Activated naive CD4-positive, alpha-beta T cell treated with anti-CD3 and anti-CD28 coated beads for 36 hours (primary cell): ENCODE results near the gene GLIS1. TPM values are rescaled to one million over a fixed set of nuclear protein-coding genes. Genes with fewer than 3 reads are reported as not detected.
A peak's percentile ranks its signal among the peaks of the same experiment; 100 is the strongest.
"Not testable (repeated sequence)": the region's sequence is repeated elsewhere in the genome, so short reads cannot be mapped to it uniquely, and the experiment has no call there.

Source experiments
- CTCF ChIA-PET: fragments of 350-600 bp; sonication (Branson Sonifier 250); formaldehyde crosslinking; loops from one replicate; lab custom pipeline; 2021; ENCODE audit warnings: antibody characterized with exemption; lab: Charles Lee
- DNase-seq: peaks from one replicate; pipeline ENCODE4 v3.0.0-alpha.2; 2020
- H3K27ac Mint-ChIP-seq: one replicate; pipeline ENCODE4 v1.8.0; 2021; ENCODE audit warnings: mild to moderate bottlenecking, mixed read lengths
- H3K27me3 Mint-ChIP-seq: one replicate; pipeline ENCODE4 v1.8.0; 2021; ENCODE audit warnings: low read depth, mixed read lengths
- H3K36me3 Mint-ChIP-seq: one replicate; pipeline ENCODE4 v1.8.0; 2021; ENCODE audit warnings: low read depth, mixed read lengths
- H3K4me1 Mint-ChIP-seq: one replicate; pipeline ENCODE4 v1.8.0; 2021; ENCODE audit warnings: low read depth, mixed read lengths
- H3K4me3 Mint-ChIP-seq: one replicate; pipeline ENCODE4 v1.8.0; 2021; ENCODE audit warnings: mild to moderate bottlenecking, moderate library complexity, mixed read lengths
- H3K9me3 Mint-ChIP-seq: one replicate; pipeline ENCODE4 v1.8.0; 2021; ENCODE audit warnings: mixed read lengths
- intact Hi-C: fragments of 100-400 bp; cut with micrococcal nuclease; formaldehyde crosslinking; loops from one replicate; pipeline ENCODE4 v1.15.1; 2023
- total RNA-seq, 2 experiments: library from RNA; stranded (reverse); gene quantifications; one replicate each; pipeline ENCODE4 v1.2.3, GENCODE V29; 2021

The GLIS1 gene
- total RNA-seq, 2 experiments from 2014 or later: not detected

GRCh38 chr1:53763461-53763860 lies 24.5 kb upstream of the GLIS1 start:
- CTCF ChIA-PET: interaction anchor here (0.6 to 1.6 kb wide), 3 partner anchors 9 to 552 kb away, joined by 3 to 4 read pairs (median 3); no protein-coding TSS in a partner anchor

GRCh38 chr1:53760497-53760896 lies 21.5 kb upstream of the GLIS1 start:
- H3K27ac Mint-ChIP-seq, H3K9me3 Mint-ChIP-seq, H3K4me1 Mint-ChIP-seq, DNase-seq, CTCF ChIA-PET, intact Hi-C loops, H3K4me3 Mint-ChIP-seq, H3K27me3 Mint-ChIP-seq: not testable (repeated sequence)
- H3K36me3 Mint-ChIP-seq: peaks cover 28% of the 10 kb centered on the region

More at GRCh38 chr1:53763461-53763860, 24.5 kb upstream of the GLIS1 start:
- Mint-ChIP-seq H3K36me3 (peaks cover 50% of the 10 kb centered on the region), H3K4me3 (no peak overlapping the region), H3K9me3 (peaks cover 9% of the 10 kb centered on the region), H3K27me3 (no peaks in the 10 kb centered on the region), H3K4me1 (peaks cover 12% of the 10 kb centered on the region), H3K27ac (no peak overlapping the region)
- no peak for DNase-seq
- intact Hi-C loops: no loop called here

- H3K27ac Mint-ChIP-seq: no peak overlapping the region
- no peaks in the 10 kb centered on the region for H3K4me1 Mint-ChIP-seq
- H3K4me3 Mint-ChIP-seq: no peak overlapping the region
- no peak for DNase-seq
- no peaks in the 10 kb centered on the region for H3K9me3 Mint-ChIP-seq
- CTCF ChIA-PET: interaction anchor here (0.7 kb wide), 1 partner anchor 23 kb away, joined by 3 read pairs; no protein-coding TSS in a partner anchor
- intact Hi-C loops: no loop called here
- H3K36me3 Mint-ChIP-seq: peaks cover 5% of the 10 kb centered on the region
- H3K27me3 Mint-ChIP-seq: no peaks in the 10 kb centered on the region
These were observed 16.9 kb upstream of the GLIS1 start for GRCh38 chr1:53755874-53756273.

GRCh38 chr1:53754484-53755312 lies 15.7 kb upstream of the GLIS1 start:
- no peaks in the 10 kb centered on the region for H3K4me1 Mint-ChIP-seq
- CTCF ChIA-PET: interaction anchor here (0.6 to 1.7 kb wide), 16 partner anchors 8 to 702 kb away, joined by 3 to 8 read pairs (median 4); no protein-coding TSS in a partner anchor
- intact Hi-C loops: loop anchor here (1.0 kb wide), 1 partner anchor 269 kb away; no protein-coding TSS in a partner anchor
- no peaks in the 10 kb centered on the region for H3K27me3 Mint-ChIP-seq
- H3K27ac Mint-ChIP-seq: no peak overlapping the region
- H3K9me3 Mint-ChIP-seq: no peaks in the 10 kb centered on the region
- no peaks in the 10 kb centered on the region for H3K36me3 Mint-ChIP-seq
- DNase-seq: peak; percentile 51
- H3K4me3 Mint-ChIP-seq: no peak overlapping the region

- intact Hi-C loops: no loop called here
- DNase-seq: no peak
- Mint-ChIP-seq H3K4me1 (no peaks in the 10 kb centered on the region), H3K36me3 (no peaks in the 10 kb centered on the region), H3K27ac (no peak overlapping the region), H3K4me3 (no peak overlapping the region), H3K9me3 (no peaks in the 10 kb centered on the region), H3K27me3 (no peaks in the 10 kb centered on the region)
- CTCF ChIA-PET: interaction anchor here (0.7 kb wide), 1 partner anchor 23 kb away, joined by 4 read pairs; no protein-coding TSS in a partner anchor
These were observed 13.3 kb upstream of the GLIS1 start for GRCh38 chr1:53752281-53752680.

- Mint-ChIP-seq H3K27me3 (peaks cover 6% of the 10 kb centered on the region), H3K36me3 (no peaks in the 10 kb centered on the region), H3K27ac (no peak overlapping the region), H3K9me3 (peaks cover 2% of the 10 kb centered on the region), H3K4me3 (no peak overlapping the region), H3K4me1 (no peaks in the 10 kb centered on the region)
- DNase-seq: no peak
- intact Hi-C loops: no loop called here
- CTCF ChIA-PET: no interaction called here
These were observed 8.9 kb upstream of the GLIS1 start for GRCh38 chr1:53747841-53748240.

GRCh38 chr1:53740621-53741105 lies 1.7 kb upstream of the GLIS1 start:
- H3K36me3 Mint-ChIP-seq: no peaks in the 10 kb centered on the region
- intact Hi-C loops: no loop called here
- H3K27ac Mint-ChIP-seq: no peak overlapping the region
- DNase-seq: no peak
- CTCF ChIA-PET: interaction anchor here (0.6 to 0.7 kb wide), 2 partner anchors 26 to 255 kb away, joined by 4 to 6 read pairs; no protein-coding TSS in a partner anchor
- peaks cover 5% of the 10 kb centered on the region for H3K9me3 Mint-ChIP-seq
- no peaks in the 10 kb centered on the region for H3K4me1 Mint-ChIP-seq
- peaks cover 34% of the 10 kb centered on the region for H3K27me3 Mint-ChIP-seq
- no peak overlapping the region for H3K4me3 Mint-ChIP-seq

GRCh38 chr1:53738205-53739108 lies 507 bp downstream of the GLIS1 start:
- DNase-seq: no peak

GRCh38 chr1:53737648-53738204 lies 1.2 kb downstream of the GLIS1 start:
- intact Hi-C loops: no loop called here
- no peak for DNase-seq
- no peaks in the 10 kb centered on the region for H3K4me1 Mint-ChIP-seq
- H3K27ac Mint-ChIP-seq: no peak overlapping the region
- peaks cover 44% of the 10 kb centered on the region for H3K27me3 Mint-ChIP-seq
- CTCF ChIA-PET: no interaction called here
- H3K36me3 Mint-ChIP-seq: no peaks in the 10 kb centered on the region
- no peak overlapping the region for H3K4me3 Mint-ChIP-seq
- H3K9me3 Mint-ChIP-seq: peaks cover 2% of the 10 kb centered on the region

More at GRCh38 chr1:53738205-53739108, 507 bp downstream of the GLIS1 start:
- H3K27ac Mint-ChIP-seq: no peak overlapping the region
- H3K4me1 Mint-ChIP-seq: no peaks in the 10 kb centered on the region
- peak overlapping the region; percentile 36 for H3K4me3 Mint-ChIP-seq
- peaks cover 5% of the 10 kb centered on the region for H3K9me3 Mint-ChIP-seq
- CTCF ChIA-PET: no interaction called here
- intact Hi-C loops: no loop called here
- H3K27me3 Mint-ChIP-seq: peaks cover 44% of the 10 kb centered on the region
- H3K36me3 Mint-ChIP-seq: no peaks in the 10 kb centered on the region

GRCh38 chr1:53736290-53736689 lies 2.7 kb downstream of the GLIS1 start:
- no peak for DNase-seq
- CTCF ChIA-PET: interaction anchor here (0.7 kb wide), 1 partner anchor 11 kb away, joined by 3 read pairs; no protein-coding TSS in a partner anchor
- intact Hi-C loops: no loop called here
- no peaks in the 10 kb centered on the region for H3K4me1 Mint-ChIP-seq
- no peaks in the 10 kb centered on the region for H3K36me3 Mint-ChIP-seq
- peaks cover 41% of the 10 kb centered on the region for H3K27me3 Mint-ChIP-seq
- no peak overlapping the region for H3K4me3 Mint-ChIP-seq
- H3K27ac Mint-ChIP-seq: no peak overlapping the region
- H3K9me3 Mint-ChIP-seq: no peaks in the 10 kb centered on the region

- Mint-ChIP-seq H3K27me3 (peaks cover 41% of the 10 kb centered on the region), H3K36me3 (no peaks in the 10 kb centered on the region), H3K9me3 (no peaks in the 10 kb centered on the region), H3K4me3 (no peak overlapping the region), H3K4me1 (no peaks in the 10 kb centered on the region), H3K27ac (no peak overlapping the region)
- intact Hi-C loops: no loop called here
- DNase-seq: no peak
- CTCF ChIA-PET: no interaction called here
These were observed 3.3 kb downstream of the GLIS1 start for GRCh38 chr1:53735681-53736080.

GRCh38 chr1:53735261-53735660 lies 3.7 kb downstream of the GLIS1 start:
- no peaks in the 10 kb centered on the region for H3K9me3 Mint-ChIP-seq
- H3K4me3 Mint-ChIP-seq: no peak overlapping the region
- no peaks in the 10 kb centered on the region for H3K36me3 Mint-ChIP-seq
- intact Hi-C loops: no loop called here
- H3K27me3 Mint-ChIP-seq: peaks cover 41% of the 10 kb centered on the region
- H3K27ac Mint-ChIP-seq: no peak overlapping the region
- CTCF ChIA-PET: no interaction called here
- no peaks in the 10 kb centered on the region for H3K4me1 Mint-ChIP-seq
- DNase-seq: no peak
